Breast epithelium (tissue), 3 donors: Measurements from ENCODE around the gene GPC5.

Source experiments
- POLR2A ChIP-seq: fragments of 450-650 bp; IDR thresholded peaks from one replicate; pipeline ENCODE4 v1.6.1; 2016; ENCODE audit warnings: antibody characterized with exemption, mild to moderate bottlenecking, moderate library complexity
- POLR2AphosphoS5 ChIP-seq, 3 donors: sonication (generic); formaldehyde crosslinking; IDR thresholded peaks; one replicate each; pipeline ENCODE4 v1.6.1; 2017; ENCODE audit warnings: antibody characterized with exemption in 3 of 3
- TF ChIP-seq, protein P1 (sequence below), 3 donors: fragments of 450-650 bp; IDR thresholded peaks; one replicate each; pipeline ENCODE4 v1.5.1; 2016 to 2017; ENCODE audit warnings: antibody characterized with exemption in 3 of 3, mild to moderate bottlenecking in 3 of 3, moderate library complexity in 3 of 3

DNA sequence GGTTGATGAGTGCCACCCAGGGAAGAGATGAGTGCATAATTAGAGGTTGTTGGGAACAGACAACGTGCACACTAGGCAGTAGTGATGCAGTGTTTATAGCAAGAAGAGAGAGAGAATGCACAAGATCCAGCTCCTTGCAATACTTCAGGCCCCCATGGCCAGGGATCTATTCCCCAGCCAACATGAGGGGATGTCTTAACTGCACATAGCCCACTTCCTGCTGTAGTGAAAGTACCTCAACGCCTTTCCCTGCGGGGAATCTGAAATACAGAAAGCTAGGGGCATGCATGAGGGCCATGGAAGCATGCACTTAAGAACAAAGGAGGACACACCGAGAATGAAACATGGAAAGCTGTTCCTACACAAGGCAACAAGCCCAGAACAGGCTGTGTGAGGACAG is 1191.5 kb downstream of the GPC5 start:
- TF ChIP-seq, protein P1, sequence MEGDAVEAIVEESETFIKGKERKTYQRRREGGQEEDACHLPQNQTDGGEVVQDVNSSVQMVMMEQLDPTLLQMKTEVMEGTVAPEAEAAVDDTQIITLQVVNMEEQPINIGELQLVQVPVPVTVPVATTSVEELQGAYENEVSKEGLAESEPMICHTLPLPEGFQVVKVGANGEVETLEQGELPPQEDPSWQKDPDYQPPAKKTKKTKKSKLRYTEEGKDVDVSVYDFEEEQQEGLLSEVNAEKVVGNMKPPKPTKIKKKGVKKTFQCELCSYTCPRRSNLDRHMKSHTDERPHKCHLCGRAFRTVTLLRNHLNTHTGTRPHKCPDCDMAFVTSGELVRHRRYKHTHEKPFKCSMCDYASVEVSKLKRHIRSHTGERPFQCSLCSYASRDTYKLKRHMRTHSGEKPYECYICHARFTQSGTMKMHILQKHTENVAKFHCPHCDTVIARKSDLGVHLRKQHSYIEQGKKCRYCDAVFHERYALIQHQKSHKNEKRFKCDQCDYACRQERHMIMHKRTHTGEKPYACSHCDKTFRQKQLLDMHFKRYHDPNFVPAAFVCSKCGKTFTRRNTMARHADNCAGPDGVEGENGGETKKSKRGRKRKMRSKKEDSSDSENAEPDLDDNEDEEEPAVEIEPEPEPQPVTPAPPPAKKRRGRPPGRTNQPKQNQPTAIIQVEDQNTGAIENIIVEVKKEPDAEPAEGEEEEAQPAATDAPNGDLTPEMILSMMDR (IDR thresholded peaks at IDR 0.05) = no peak
- TF ChIP-seq POLR2A (no peak), POLR2AphosphoS5 (IDR thresholded peaks at IDR 0.05) (no peak)
